ENCODE results near the gene PTPRK.

GRCh38 chr6:128305228-128305627 is 215.2 kb downstream of the PTPRK start:
- TF ChIP-seq TBP (CRISPR knock-in tag; IDR thresholded peaks at IDR 0.05) (no peak), KAT7 (CRISPR knock-in tag; IDR thresholded peaks at IDR 0.05; ENCODE audit: borderline replicate concordance) (no peak), GFI1 (CRISPR knock-in tag; IDR thresholded peaks at IDR 0.05; ENCODE audit: borderline replicate concordance) (no peak), BHLHE40 (IDR thresholded peaks at IDR 0.05; ENCODE audit: low read length) (no peak), HOXA3 (CRISPR knock-in tag; IDR thresholded peaks at IDR 0.05) (no peak), FUBP1 (CRISPR knock-in tag; IDR thresholded peaks at IDR 0.05; ENCODE audit: borderline replicate concordance) (no peak)
- TF ChIP-seq, protein P1, sequence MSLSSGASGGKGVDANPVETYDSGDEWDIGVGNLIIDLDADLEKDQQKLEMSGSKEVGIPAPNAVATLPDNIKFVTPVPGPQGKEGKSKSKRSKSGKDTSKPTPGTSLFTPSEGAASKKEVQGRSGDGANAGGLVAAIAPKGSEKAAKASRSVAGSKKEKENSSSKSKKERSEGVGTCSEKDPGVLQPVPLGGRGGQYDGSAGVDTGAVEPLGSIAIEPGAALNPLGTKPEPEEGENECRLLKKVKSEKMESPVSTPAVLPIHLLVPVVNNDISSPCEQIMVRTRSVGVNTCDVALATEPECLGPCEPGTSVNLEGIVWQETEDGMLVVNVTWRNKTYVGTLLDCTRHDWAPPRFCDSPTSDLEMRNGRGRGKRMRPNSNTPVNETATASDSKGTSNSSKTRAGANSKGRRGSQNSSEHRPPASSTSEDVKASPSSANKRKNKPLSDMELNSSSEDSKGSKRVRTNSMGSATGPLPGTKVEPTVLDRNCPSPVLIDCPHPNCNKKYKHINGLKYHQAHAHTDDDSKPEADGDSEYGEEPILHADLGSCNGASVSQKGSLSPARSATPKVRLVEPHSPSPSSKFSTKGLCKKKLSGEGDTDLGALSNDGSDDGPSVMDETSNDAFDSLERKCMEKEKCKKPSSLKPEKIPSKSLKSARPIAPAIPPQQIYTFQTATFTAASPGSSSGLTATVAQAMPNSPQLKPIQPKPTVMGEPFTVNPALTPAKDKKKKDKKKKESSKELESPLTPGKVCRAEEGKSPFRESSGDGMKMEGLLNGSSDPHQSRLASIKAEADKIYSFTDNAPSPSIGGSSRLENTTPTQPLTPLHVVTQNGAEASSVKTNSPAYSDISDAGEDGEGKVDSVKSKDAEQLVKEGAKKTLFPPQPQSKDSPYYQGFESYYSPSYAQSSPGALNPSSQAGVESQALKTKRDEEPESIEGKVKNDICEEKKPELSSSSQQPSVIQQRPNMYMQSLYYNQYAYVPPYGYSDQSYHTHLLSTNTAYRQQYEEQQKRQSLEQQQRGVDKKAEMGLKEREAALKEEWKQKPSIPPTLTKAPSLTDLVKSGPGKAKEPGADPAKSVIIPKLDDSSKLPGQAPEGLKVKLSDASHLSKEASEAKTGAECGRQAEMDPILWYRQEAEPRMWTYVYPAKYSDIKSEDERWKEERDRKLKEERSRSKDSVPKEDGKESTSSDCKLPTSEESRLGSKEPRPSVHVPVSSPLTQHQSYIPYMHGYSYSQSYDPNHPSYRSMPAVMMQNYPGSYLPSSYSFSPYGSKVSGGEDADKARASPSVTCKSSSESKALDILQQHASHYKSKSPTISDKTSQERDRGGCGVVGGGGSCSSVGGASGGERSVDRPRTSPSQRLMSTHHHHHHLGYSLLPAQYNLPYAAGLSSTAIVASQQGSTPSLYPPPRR (CRISPR knock-in tag; IDR thresholded peaks at IDR 0.05; ENCODE audit: borderline replicate concordance), result no peak
- TF ChIP-seq, protein P2, sequence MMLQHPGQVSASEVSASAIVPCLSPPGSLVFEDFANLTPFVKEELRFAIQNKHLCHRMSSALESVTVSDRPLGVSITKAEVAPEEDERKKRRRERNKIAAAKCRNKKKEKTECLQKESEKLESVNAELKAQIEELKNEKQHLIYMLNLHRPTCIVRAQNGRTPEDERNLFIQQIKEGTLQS (CRISPR knock-in tag; IDR thresholded peaks at IDR 0.05), result no peak

All from HepG2 (cell line).